ENCODE measurements around the gene PITPNM1. TPM values are rescaled to one million over a fixed set of nuclear protein-coding genes. Genes with fewer than 3 reads are reported as not detected.

PITPNM1 gene
- total RNA-seq, 1 donor from 2014 or later: 34.0 TPM

Small RNA genes within 50 kb of the gene (small RNA-seq; reads per million reads assigned to genes)
- gene MIR6752: not detected

Other genes starting within 250 kb of the PITPNM1 start
- 44.9 TPM for gene GRK2, start 238.9 kb downstream of the PITPNM1 start, total RNA-seq
- 49.4 TPM for gene ANKRD13D, start 216.1 kb downstream of the PITPNM1 start, total RNA-seq
- 2.0 TPM for gene SSH3, start 201.8 kb downstream of the PITPNM1 start, total RNA-seq
- 3.6 TPM for gene POLD4, start 151.8 kb downstream of the PITPNM1 start, total RNA-seq
- gene CLCF1, start 131.8 kb downstream of the PITPNM1 start, total RNA-seq: not detected
- gene RAD9A, start 113.4 kb downstream of the PITPNM1 start, total RNA-seq: 14.0 TPM
- gene PPP1CA, start 103.5 kb downstream of the PITPNM1 start, total RNA-seq: 53.5 TPM
- gene TBC1D10C, start 101.3 kb downstream of the PITPNM1 start, total RNA-seq: 0.16 TPM
- 0.16 TPM for gene CARNS1, start 89.7 kb downstream of the PITPNM1 start, total RNA-seq
- 13.1 TPM for gene RPS6KB2, start 76.9 kb downstream of the PITPNM1 start, total RNA-seq
- not detected for gene PTPRCAP, start 67.7 kb downstream of the PITPNM1 start, total RNA-seq
- gene CORO1B, start 61.9 kb downstream of the PITPNM1 start, total RNA-seq: 23.4 TPM
- not detected for gene GPR152, start 52.6 kb downstream of the PITPNM1 start, total RNA-seq
- not detected for gene CABP4, start 50.0 kb downstream of the PITPNM1 start, total RNA-seq
- gene TMEM134, start 36.1 kb downstream of the PITPNM1 start, total RNA-seq: 13.1 TPM
- gene AIP, start 22.3 kb downstream of the PITPNM1 start, total RNA-seq: 66.8 TPM
- gene CDK2AP2, start 2.8 kb upstream of the PITPNM1 start, total RNA-seq: 4.7 TPM
- gene CABP2, start 18.1 kb upstream of the PITPNM1 start, total RNA-seq: not detected
- 200 TPM for gene GSTP1, start 78.4 kb upstream of the PITPNM1 start, total RNA-seq
- gene NDUFV1, start 101.6 kb upstream of the PITPNM1 start, total RNA-seq: 129 TPM
- 0.62 TPM for gene NUDT8, start 124.6 kb upstream of the PITPNM1 start, total RNA-seq
- gene TBX10, start 134.4 kb upstream of the PITPNM1 start, total RNA-seq: not detected
- 0.47 TPM for gene ACY3, start 145.4 kb upstream of the PITPNM1 start, total RNA-seq
- not detected for gene ALDH3B2, start 169.3 kb upstream of the PITPNM1 start, total RNA-seq